GM12864 (cell line): ENCODE measurements around the gene SLC24A5.

Experiments
- DNase-seq: peaks from one replicate; pipeline ENCODE4 v3.0.0-alpha.2; 2011; ENCODE audit warnings: low read depth
- H3K4me3 ChIP-seq: 2 replicates; pipeline ENCODE4 v1.5.1; 2011; ENCODE audit warnings: mild to moderate bottlenecking, low read depth, low read length, control low read depth
- TF ChIP-seq, protein P1 (sequence below): IDR thresholded peaks from 2 replicates; pipeline ENCODE4 v1.5.1; 2011; ENCODE audit warnings: low read depth, mild to moderate bottlenecking, moderate library complexity, low read length, control low read depth, inconsistent platforms; ENCODE audit errors: missing control alignments

The SLC24A5 gene

DNA sequence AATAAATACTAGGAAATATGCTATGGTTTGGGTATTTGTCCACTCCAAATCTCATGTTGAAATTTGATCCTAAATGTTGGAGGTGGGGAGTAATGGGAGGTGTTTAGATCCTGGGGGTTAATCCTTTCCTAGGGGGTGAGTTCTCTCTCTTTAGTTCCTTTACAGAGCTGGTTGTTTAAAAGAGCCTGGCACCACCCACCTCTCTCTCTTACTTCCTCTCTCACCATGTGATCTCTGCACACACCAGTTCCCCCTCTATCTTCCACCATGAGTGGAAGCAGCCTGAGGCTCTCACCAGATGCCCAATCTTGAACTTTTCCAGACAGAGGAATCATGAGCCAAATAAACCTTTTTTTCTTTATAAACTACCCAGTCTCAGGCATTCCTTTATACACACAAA lies 10.5 kb downstream of the SLC24A5 start:
- no peak for DNase-seq
- no peak overlapping the region for H3K4me3 ChIP-seq
- TF ChIP-seq, protein P1, sequence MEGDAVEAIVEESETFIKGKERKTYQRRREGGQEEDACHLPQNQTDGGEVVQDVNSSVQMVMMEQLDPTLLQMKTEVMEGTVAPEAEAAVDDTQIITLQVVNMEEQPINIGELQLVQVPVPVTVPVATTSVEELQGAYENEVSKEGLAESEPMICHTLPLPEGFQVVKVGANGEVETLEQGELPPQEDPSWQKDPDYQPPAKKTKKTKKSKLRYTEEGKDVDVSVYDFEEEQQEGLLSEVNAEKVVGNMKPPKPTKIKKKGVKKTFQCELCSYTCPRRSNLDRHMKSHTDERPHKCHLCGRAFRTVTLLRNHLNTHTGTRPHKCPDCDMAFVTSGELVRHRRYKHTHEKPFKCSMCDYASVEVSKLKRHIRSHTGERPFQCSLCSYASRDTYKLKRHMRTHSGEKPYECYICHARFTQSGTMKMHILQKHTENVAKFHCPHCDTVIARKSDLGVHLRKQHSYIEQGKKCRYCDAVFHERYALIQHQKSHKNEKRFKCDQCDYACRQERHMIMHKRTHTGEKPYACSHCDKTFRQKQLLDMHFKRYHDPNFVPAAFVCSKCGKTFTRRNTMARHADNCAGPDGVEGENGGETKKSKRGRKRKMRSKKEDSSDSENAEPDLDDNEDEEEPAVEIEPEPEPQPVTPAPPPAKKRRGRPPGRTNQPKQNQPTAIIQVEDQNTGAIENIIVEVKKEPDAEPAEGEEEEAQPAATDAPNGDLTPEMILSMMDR: no peak

DNA sequence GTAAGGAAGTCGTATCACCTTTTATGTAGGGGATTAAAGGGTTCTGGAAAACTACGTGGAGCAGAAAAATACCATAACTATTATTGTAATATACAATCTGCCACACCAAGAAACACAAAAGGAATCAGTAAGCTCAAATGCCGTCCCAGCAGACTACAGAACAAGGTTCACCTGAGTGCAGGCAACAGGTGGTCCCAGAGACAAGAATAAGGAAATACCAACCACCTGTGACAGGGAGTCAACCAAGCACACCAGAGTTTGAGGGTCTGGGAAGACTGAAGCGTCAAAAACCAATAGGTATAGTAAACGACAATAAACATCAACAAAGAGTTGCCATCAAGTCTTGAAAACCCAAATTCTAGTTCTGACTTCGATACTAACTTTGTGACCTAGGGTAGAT lies 12.1 kb downstream of the SLC24A5 start:
- TF ChIP-seq, protein P1: no peak
- no peak overlapping the region for H3K4me3 ChIP-seq
- DNase-seq: no peak

DNA sequence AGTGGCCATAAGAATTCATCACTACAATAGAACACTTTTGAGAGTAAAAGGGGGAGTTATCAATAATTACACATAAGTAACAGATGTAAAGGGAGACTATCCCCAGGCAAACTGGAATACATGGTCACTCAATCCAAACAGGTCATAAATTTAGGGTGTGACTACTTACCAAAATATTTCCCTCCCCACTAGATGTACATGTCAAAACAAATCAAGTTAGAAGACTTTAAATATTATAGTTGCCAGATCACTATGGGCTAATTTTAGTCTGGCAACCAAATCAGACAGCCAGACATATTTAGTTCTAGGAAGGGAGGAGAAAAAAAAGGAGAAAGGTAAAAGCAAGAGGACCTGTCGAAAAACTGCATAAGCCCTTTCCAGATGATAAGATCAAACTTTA lies 23.1 kb downstream of the SLC24A5 start:
- no peak overlapping the region for H3K4me3 ChIP-seq
- TF ChIP-seq, protein P1: no peak
- DNase-seq: no peak

DNA sequence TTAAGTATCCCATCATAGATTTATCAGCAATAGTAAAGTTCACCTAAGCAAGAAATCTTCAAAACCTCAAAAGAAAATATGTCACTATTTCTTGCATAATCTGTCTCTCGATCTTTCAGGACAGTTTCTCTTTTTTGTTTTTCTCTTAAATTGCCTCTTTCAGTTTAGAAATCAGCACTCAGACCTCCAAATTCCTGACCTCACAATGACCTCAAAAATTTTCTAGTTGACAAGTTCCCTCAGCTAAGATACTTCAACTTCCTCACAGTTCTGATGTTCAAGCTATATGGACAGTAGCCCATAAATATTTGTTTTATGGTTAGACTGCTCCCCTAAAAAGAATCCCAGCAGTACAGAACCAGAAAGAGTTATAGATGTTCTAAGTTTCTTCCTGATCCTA lies 24.1 kb downstream of the SLC24A5 start:
- TF ChIP-seq, protein P1: no peak
- DNase-seq: peak; percentile 27
- no peak overlapping the region for H3K4me3 ChIP-seq

DNA sequence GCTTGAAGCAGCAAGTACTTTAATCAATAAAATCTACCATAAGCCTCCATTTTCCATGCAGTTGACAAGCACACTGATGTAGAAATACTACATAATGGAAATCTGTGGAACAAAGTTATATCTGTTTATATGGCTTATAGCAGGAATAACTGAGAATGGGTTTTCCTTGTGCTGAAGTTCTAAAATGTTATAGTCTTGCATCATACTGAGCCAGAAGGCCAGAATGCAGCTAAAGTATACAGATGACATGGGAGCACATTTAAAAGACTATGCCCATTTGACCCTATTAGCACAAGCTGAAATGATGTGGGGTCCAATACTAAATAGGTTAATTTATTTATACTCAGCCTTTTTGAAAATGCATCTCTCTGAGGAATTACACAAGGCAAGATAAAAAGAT lies 25.1 kb downstream of the SLC24A5 start:
- TF ChIP-seq, protein P1: no peak
- H3K4me3 ChIP-seq: no peak overlapping the region

DNA sequence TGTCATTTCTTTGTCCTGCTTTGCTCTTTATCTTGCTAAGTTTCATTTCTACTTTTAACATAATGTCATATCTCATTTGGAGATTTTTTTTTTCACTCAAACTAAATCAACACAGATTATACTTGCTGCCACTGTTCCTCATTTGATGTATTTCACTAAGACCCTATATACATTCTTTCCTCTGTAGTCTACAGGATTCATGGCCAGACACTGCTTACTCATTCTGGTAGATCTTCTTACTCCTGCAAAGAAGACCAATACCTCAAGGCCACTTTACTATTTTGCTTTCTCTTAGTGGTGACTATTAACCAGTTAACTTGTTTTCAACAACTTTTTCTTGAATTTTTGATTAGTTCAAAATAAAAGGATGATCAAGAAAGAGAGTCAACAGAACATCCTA lies 26.6 kb downstream of the SLC24A5 start:
- TF ChIP-seq, protein P1: no peak
- H3K4me3 ChIP-seq: no peak overlapping the region
- DNase-seq: no peak

More for the DNA sequence above, 25.1 kb downstream of the SLC24A5 start:
- no peak for DNase-seq

DNA sequence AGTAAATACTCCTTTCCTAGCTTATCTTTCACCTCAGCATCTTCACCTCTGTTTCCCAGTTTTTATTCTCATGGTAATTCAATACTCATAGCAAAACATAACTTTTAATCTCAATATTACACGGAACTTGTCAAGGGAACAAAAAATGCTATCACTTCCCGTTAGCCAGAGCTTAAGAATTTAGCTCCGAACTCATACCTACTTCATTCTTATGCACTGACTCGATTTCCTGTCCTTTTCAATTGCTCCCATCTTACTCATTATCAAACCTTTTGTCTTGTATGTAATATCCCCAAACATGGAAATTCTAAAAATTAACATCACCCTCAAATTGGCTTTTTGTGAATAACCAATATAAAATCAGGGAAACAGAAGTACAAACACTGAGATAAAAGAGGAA lies 29.1 kb downstream of the SLC24A5 start:
- TF ChIP-seq, protein P1: no peak
- no peak for DNase-seq
- no peak overlapping the region for H3K4me3 ChIP-seq
